HG02852 (cell line): ENCODE results near the gene PLP2.
A peak's percentile ranks its signal among the peaks of the same experiment; 100 is the strongest.

Experiments used
- ATAC-seq: cut with Tn5 transposase; IDR thresholded peaks from one replicate; pipeline ENCODE4 v1.9.1; 2021; ENCODE audit warnings: mild to moderate bottlenecking, moderate library complexity; ENCODE audit not compliant: unreplicated experiment

The PLP2 gene

GRCh38 chrX:49186125-49187027 is 14.7 kb downstream of the PLP2 start, which contains the start of gene PRICKLE3:
Gene PRICKLE3 (minus strand): TSS chrX:49186373. CDS start chrX:49186297, 76 bp downstream.
- ATAC-seq: no peak

GRCh38 chrX:49187028-49187394 is 15.3 kb downstream of the PLP2 start:
- no peak for ATAC-seq

GRCh38 chrX:49187526-49187925 is 15.8 kb downstream of the PLP2 start:
- no peak for ATAC-seq

- no peak for ATAC-seq
Observed at GRCh38 chrX:49188468-49189076, 16.9 kb downstream of the PLP2 start.

- no peak for ATAC-seq
Observed at GRCh38 chrX:49189606-49190005, 17.9 kb downstream of the PLP2 start.

GRCh38 chrX:49190821-49191573 is 19.3 kb downstream of the PLP2 start:
- ATAC-seq: peak; percentile 89

GRCh38 chrX:49191574-49192011 is 19.9 kb downstream of the PLP2 start:
- peak; percentile 10 for ATAC-seq

GRCh38 chrX:49192722-49193328 is 21.1 kb downstream of the PLP2 start:
- ATAC-seq: no peak

- no peak for ATAC-seq
Observed at GRCh38 chrX:49193542-49193964, 21.9 kb downstream of the PLP2 start.

- ATAC-seq: no peak
Observed at GRCh38 chrX:49197543-49198087, 25.9 kb downstream of the PLP2 start.

GRCh38 chrX:49198540-49199314 is 27.0 kb downstream of the PLP2 start:
- ATAC-seq: no peak

GRCh38 chrX:49199315-49199595 is 27.6 kb downstream of the PLP2 start:
- ATAC-seq: no peak

- peak; percentile 92 for ATAC-seq
Observed at GRCh38 chrX:49199906-49200771, 28.4 kb downstream of the PLP2 start, which contains the start of gene SYP. Gene SYP (minus strand): TSS chrX:49200193. CDS start chrX:49200186, 7 bp downstream.

GRCh38 chrX:49202022-49202421 is 30.3 kb downstream of the PLP2 start:
- no peak for ATAC-seq

- no peak for ATAC-seq
Observed at GRCh38 chrX:49203536-49203935, 31.8 kb downstream of the PLP2 start.

GRCh38 chrX:49204017-49204416 is 32.3 kb downstream of the PLP2 start:
- ATAC-seq: no peak

- ATAC-seq: no peak
Observed at GRCh38 chrX:49204709-49205108, 33.0 kb downstream of the PLP2 start.

- no peak for ATAC-seq
Observed at GRCh38 chrX:49205443-49205842, 33.7 kb downstream of the PLP2 start.

GRCh38 chrX:49206543-49206942 is 34.8 kb downstream of the PLP2 start:
- ATAC-seq: no peak
